ENCODE results near the gene CYTIP. TPM values are rescaled to one million over a fixed set of nuclear protein-coding genes. Genes with fewer than 3 reads are reported as not detected.

Gene CYTIP
- polyA plus RNA-seq, 3 donors: 1.6 to 2.1 (median 1.9) TPM

DNA sequence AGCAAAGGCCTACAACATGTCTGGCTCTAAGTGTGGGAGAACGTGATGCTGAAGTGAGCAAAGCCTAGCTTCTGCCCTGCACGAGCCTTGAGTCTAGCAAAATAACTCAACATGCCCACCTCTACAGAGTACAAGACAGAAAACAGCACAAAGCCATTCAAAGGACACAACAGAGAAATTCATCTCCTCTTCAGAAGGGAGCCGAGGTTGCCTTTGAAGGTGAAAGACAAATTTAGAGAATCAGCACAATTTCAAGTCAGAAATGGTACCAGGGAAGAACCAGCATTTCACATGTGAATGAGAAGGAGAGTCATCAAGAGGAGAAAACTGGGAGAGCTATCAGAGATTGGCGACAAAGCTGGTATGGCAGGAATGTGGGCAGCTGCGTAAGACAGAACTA, 21.7 kb upstream of the CYTIP start:
- no peak for DNase-seq (ENCODE audit: low read depth in 3 of 3, low spot score in 2 of 3)

DNA sequence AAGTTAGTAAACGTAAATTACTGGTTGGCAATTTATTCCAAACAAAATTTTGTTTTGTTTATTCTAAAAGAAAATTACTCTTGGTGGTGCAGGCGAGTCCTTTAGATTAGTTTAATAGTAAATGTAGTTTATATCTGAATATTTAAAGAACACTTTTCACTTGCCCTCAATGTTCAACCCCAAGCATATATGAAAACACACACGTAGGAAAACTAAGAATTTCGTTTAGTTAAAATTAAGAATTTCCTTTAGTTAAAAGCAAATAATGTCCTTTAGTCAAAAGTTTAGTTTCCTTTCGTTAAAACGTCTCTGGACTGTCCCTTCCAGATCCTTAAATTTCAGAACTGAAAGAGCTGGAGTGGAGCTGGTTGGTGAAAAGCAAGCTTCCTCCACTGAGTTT, 19.1 kb upstream of the CYTIP start:
- DNase-seq (ENCODE audit: low read depth in 3 of 3, low spot score in 2 of 3): no peak

DNA sequence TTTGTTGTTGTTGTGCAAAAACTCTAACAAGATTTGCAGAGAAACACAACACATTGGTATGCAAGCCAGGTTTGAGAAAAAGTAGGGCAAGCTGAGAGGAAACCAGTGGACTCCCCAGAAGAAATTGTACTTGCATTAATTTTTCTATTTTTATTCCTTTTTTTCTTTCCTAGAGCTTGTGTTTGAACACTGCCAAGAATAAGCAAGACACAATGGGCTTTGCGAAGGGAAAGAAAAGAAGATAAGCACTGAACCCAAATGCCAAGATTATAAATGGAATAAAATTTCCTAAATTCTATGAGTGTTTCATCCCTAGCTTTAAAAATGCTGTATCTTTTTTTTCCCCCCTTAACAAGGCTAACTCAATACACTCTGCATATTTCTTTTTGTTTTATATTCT, 17.0 kb upstream of the CYTIP start:
- no peak for DNase-seq (ENCODE audit: low read depth in 3 of 3, low spot score in 2 of 3)

DNA sequence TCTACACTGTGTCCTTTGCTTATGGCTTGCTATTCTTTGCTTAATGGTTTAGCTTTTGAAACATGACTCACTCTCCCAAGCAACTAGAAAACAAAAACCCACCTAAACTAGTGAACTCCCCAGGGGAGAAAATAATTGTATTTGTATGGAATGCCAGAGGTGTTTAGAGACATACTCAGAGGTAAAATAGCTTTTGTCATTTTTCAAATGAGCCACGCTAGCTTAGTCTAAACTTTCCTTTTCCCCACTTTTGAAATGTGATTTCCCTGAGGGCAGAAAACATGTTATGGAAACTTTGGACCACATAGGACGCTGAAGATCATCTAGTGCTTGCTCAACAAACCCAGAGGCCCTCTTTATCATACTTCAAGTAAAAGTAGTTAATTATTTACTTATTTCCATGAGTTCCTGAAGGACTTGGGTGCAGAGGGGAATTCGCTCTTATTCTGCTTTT, 16.5 kb upstream of the CYTIP start:
- no peak for DNase-seq (ENCODE audit: low read depth in 3 of 3, low spot score in 2 of 3)

DNA sequence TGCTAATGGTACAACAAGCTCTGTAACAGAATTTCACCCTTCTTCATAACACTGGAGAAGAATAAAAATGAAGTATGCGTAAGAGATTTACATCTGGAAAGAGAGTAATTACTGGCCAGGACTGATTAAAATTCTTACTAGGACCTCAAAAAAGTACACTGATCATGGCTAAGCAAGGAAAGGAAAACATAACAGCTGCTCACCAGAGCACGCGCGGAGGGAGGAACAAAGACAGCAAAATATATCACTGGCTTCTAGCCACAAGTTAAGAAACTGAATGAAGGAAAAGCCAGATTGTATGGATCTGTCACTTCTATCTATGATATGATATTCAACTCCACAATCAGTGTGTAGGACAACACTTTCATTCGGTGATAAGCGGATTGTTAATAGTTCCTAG, 15.6 kb upstream of the CYTIP start:
- peak in 1 of 3 donors; percentile 27 for DNase-seq (ENCODE audit: low read depth in 3 of 3, low spot score in 2 of 3)

DNA sequence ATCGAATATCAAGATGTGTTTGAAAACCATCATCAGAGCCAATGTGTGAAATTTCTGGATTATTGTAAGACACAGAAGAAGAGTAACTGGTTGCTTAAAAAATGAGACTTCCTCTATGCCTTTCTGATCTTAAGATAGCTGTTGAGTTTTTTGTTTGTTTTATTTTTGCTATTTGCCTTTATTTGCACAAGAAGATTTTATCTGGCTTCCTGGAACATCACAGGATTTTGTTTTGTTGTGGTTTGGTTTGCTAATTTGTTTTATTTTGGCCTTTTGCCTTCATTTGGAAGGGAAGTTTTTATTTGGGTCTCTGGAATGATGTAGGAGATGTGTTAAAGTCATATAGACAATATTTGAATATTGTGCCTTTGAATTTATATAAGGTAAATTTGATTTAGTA, 3.9 kb upstream of the CYTIP start:
- DNase-seq (ENCODE audit: low read depth in 3 of 3, low spot score in 2 of 3): no peak

DNA sequence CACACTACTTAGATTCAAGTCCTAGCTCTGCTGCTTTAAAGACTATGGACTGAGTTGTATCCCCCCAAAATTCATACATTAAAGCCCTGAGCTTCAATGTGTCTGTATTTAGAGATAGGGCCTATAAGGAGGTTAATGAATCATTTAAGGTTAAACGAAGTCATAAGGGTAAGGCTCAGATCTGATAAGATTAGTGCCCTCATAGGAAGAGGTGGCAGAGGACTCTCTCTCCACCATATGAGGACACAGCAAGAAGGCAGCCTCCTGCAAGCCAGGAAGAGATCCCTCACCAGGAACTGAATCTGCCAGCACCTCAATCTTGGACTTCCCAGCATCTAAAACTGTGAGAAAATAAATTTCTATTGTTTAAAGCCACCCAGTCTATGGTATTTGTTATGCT, 3.1 kb upstream of the CYTIP start:
- no peak for DNase-seq (ENCODE audit: low read depth in 3 of 3, low spot score in 2 of 3)

DNA sequence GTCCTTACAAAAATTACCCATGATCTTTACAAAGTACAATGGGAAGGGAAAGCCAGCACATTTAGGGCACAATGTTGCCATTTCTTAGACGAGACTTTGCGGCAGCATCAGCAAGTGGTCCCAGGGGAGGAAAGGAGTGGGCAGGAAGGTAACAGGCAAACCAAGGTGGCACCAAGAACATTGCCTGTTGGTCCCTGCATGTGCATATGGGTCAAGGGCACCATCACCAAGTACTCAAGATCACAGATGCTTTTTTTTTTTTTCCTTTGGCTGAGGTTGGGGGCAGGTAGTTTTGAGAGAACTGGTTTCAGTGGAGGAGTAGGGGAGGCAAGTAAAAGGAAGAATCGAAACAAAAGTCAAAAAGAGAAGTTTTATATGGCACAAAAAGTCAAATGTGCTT, 752 bp upstream of the CYTIP start:
- no peak for DNase-seq (ENCODE audit: low read depth in 3 of 3, low spot score in 2 of 3)

DNA sequence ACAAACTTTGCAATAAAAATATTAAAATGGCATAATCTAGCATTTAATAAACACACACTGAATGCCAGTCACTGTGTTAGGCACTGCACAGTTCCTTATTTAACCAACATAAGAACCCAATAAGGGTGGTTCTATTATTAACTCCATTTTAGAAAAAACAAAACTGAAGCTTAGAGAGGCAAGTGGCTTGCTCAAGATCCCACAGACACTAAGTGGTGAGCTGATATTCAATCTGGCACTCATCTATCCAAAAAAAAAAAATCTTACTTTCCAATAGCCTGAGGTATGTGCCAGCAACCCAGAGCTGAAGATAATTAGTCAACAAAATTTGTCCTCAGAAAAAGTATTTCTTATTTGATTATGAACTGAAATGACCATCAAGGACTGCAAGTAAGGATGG, 799 bp downstream of the CYTIP start:
- DNase-seq (ENCODE audit: low read depth in 3 of 3, low spot score in 2 of 3): no peak

DNA sequence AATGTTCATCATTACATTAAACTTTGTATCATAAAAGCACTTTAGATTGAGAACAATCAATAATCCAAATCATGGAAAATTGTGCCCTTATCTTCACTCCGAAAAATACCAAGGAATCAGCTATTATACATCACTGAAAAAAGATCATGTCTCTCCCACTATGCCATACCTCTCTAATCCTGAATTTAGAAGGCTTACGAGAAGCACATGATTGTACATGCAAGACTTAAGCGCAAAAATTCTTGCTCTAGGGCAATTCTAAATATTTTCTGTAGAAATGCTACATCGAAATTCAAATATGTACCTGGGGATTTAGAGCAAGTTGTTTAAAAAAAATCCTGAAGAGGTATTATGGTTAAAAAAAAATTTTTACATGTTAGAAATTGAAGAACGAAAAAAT, 1.3 kb downstream of the CYTIP start:
- no peak for DNase-seq (ENCODE audit: low read depth in 3 of 3, low spot score in 2 of 3)

DNA sequence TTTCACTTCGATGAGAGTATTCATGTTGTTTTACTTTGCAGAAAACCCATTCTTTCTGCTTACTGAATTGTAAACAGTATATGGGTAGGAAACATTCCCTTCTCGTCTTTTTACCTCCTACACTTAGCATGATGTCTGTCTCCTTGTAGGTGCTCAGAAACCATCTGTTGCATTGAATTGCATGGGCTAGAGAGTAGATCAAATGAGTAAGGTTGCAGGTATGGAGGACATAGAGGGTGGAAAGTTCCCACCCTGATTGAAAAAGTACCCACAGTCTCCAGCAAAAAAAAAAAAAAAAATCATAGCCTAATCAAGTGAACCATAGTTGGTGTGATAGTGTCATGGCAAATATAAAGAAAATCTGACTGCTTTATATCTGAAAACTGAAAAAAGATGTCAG, 1.7 kb downstream of the CYTIP start:
- DNase-seq (ENCODE audit: low read depth in 3 of 3, low spot score in 2 of 3): no peak

DNA sequence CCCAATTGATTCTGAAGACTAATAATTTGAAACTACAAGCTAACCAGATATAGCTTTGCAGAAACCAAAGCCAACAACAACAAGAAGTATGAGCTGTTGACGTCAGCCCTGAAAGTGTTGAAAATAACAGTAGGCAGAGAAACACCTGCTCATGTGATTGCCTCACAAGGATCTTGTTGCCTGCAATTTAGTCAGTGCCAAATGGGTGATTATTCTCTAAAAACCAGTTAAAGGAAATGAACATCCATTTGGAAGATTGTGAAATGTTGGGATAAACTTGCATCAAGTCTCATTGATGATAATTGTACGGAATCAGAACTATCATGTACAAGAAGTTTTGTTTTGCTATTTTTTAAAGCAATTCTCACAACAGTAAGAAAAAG, 2.8 kb downstream of the CYTIP start:
- DNase-seq (ENCODE audit: low read depth in 3 of 3, low spot score in 2 of 3): no peak

DNA sequence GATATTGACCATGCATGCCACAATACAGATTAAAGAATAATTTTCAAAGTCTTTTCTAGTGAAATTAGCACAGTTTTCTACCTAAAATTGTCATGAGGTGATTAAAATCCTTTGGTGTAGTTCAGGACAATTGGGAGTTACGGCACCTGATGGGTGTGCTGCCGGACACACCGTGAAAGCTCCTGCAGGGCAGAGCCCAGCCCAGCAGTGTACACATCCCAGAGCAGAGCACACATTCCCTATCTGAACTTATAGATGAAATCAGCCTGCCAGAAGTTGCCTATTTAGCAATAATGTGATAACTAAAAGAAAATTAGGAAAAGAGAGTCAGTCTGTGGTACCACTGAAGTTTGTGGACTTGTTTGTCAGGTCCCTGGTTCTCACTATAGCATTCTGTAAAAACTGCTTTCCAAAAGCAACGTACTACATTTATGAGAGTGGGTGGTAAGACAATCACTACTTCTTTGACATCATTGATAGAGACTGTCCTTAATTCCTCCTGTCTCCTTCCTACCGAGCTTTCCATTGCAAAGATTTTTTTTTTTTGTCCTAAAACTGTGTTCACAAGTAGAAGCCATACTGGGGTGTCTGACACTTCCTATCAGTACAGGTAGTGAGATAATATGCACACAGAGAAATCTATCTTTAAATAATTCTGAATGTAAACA, 3.4 kb downstream of the CYTIP start:
- DNase-seq (ENCODE audit: low read depth in 3 of 3, low spot score in 2 of 3): no peak

DNA sequence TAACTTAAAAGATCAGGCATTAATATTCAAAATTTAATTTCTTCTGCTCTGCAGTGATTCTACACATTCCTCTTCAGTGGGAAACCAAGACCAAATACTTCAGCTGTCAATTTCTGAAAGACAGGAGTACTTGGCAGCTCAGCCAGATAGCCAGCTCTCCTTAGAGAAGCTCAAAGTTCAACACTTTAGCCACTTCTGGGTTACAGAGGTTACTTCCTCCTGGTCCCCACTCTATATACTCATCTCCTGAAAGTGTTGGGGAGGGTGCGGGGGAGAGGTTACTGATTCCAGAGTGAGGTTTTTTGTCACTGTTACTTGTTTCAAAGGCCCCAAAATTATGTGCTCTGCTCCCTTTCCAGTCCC, 4.1 kb downstream of the CYTIP start:
- no peak for DNase-seq (ENCODE audit: low read depth in 3 of 3, low spot score in 2 of 3)

DNA sequence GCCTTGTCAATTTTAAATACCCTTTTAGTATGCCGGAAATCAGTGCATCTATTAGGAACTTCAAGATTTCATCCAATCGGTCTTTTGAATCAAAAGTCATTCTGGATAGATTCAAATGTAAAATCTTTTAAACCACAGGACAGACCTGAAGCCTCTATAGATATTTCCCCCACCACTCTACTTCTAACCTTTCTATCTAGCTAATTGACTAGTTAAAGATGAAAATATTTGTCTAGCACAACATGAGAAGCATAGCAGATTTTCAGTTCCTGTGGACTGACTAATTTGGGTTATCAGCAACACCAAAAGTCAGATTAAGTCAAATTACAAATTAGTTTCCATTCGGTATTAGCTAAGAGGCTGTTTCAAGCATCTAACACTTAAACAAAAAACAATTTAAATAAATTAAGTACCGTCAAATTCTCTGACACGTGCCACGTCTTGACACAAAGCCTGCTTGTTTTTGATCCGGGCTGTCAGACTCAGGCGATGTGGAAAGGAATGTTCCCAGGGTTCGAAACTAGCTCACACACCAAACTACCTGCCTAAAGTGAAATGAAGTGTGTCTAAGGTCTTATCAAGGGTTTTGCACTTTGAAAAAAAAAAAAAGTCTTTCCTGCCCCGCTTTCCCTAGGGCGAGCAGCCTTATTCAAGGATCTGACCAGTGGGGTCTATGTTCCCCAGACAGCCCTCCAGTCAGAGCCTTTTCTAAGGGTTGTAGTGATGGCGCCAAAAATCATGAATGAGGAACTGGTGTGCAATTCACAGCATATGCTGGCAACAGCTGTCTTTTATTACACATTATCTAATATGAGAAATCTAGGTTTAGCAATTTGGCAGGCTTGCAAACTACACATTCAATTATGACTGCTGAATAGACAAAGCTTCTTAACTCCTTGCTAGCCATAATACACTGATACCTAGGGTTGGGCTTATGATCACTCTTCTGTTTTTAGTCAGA, 4.7 kb downstream of the CYTIP start:
- DNase-seq (ENCODE audit: low read depth in 3 of 3, low spot score in 2 of 3): no peak

DNA sequence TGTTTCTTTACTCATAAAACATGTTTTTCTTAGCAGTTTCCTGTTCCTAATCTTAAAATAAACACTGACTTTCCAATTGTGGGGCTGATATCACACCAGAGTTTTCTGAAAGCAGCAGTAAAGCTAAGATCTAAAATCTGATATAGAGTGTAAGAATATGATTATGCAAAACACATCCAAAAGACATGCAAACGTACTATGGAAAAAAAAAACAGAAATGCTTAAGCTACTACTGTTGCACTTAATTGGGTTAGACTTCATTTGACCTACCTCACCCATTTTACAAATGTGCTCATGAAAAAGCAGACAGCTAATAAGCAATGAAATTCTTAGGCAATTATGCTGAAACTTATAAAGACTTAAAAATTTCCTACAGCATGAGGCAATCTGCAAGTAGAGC, 10.5 kb downstream of the CYTIP start:
- DNase-seq (ENCODE audit: low read depth in 3 of 3, low spot score in 2 of 3): no peak

DNA sequence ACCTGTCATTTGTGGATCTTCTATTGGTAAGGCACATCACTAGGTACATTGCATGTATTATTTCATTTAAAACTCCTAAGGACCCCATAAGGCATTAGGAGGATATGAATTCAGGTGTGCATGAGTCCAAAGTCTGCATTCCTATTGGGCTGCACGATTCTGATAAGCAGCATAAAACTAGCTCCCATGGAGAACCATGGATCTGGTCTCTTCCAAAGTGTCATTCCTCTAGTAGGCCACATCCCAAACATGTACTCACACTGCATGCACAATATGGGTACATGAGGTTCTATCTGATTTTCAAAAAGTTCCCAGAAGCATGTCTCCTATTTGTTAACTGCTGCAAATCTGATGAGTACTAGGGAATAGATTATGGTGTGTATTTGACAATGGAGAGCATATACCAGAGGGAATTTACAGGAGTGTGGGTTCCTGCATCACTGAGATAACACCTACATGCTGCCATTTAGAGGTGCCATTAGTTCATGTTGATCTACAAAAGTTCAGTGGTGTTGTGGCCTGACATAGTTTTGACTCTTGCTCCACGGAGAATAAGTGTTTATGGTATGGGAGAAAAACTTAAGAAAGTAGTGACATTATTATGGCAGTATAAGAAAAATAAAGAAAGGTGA, 11.3 kb downstream of the CYTIP start:
- DNase-seq (ENCODE audit: low read depth in 3 of 3, low spot score in 2 of 3): no peak

DNA sequence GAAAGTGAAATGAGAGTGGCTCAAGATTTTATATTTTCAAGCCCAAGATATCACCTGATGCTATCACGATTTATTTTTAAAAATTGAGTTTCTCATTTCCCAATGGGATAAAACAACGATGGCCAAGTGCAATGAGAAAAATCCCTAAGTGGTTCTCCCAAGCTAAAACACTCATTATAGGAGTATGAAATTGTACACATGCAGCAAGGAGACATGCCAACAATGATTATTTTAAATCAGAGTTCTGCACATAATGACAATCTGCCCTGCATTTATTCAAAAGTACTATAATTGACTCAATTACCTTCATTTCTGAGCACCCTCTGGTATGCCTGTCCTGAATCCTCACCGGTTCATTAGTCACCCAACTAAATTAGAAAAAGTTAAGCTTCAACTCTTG, 12.7 kb downstream of the CYTIP start:
- DNase-seq (ENCODE audit: low read depth in 3 of 3, low spot score in 2 of 3): no peak

DNA sequence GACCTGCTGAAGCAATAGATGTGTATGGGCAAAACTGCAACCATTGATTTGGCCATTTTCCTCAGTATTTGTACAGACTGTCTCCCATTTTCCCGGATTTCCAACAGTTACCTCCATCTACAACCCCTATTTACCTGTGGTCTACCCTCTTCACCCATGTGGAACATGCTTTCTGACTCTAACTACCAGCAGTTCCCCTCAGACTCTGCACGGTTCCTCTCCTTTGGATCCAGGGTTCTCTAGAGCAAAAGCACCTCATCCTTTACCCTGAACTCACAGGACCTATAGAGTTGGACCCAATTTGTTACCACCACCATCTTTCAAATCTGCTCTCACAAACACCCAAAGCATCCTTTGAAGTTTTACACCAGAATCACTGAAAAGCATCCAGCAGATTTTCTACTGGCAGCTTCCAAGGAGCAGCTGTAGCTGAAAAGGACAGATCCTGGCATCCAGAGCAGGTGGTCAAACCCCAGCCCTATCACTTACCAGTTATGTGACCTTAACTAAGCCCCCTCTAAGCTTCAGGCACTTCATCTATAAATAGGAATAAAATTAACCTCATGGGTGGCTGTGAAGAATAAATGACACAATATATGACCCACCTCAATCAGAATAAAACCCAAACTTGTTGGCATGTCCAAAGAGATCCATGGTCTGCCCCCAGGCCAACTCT, 15.3 kb downstream of the CYTIP start:
- no peak for DNase-seq (ENCODE audit: low read depth in 3 of 3, low spot score in 2 of 3)

DNA sequence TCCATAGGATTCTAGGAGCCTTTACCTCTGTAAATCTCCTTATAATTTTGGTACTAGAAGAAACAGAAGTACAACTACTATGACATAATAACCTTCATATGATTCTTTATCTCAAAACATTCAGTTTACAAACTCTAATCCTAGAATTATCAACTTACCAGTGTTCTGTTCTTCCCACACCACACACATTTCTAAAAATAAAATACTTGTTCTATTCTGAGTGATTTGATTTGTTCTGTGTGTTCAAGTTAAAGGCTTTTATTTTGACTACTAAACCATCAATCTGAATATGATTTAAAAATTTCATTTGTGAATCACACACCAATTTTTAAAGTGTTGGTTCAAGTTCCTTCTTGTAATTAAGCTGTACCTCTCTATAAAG, 16.0 kb downstream of the CYTIP start:
- no peak for DNase-seq (ENCODE audit: low read depth in 3 of 3, low spot score in 2 of 3)
